ENCODE results near the gene NSF. TPM values are rescaled to one million over a fixed set of nuclear protein-coding genes. Genes with fewer than 3 reads are reported as not detected.

NSF gene
- total RNA-seq (2022; extraction: Qiagen RNA extraction): 18.4 to 21.1 TPM (median 19.7 TPM) in 5 replicates

GRCh38 chr17:46590157-46591146 is at the start of gene NSF:
TSS of gene NSF (plus strand) at chr17:46590669. CDS start at chr17:46590776, 107 bp downstream.

GRCh38 chr17:46579083-46580075 is 11.1 kb upstream of the NSF start, which contains the start of gene ARL17A:
TSS of gene ARL17A (minus strand) at chr17:46579691. CDS start at chr17:46576322, 3,369 bp downstream.

Other genes starting within 250 kb of the NSF start
- gene ARL17B, start 228.9 kb upstream of the NSF start, total RNA-seq (2022; extraction: Qiagen RNA extraction): 4.8 to 7.1 TPM (median 6.2 TPM) in 5 replicates
- gene LRRC37A2, start 78.2 kb upstream of the NSF start, total RNA-seq (2022; extraction: Qiagen RNA extraction): 3.1 to 4.2 TPM (median 4.1 TPM) in 5 replicates
- gene ARL17A, start 11.0 kb upstream of the NSF start, total RNA-seq (2022; extraction: Qiagen RNA extraction): 2.6 to 4.7 TPM (median 3.9 TPM) in 5 replicates
- 3.6 to 5.1 TPM (median 4.4 TPM) in 5 replicates for gene WNT3, start 228.0 kb downstream of the NSF start, total RNA-seq (2022; extraction: Qiagen RNA extraction)